Activated B cell treated with CpG ODN at 0.5 μM for 24 hours (primary cell): ENCODE results near the gene MINDY4B. TPM values are rescaled to one million over a fixed set of nuclear protein-coding genes. Genes with fewer than 3 reads are reported as not detected.

ENCODE experiments used
- ATAC-seq: fragments of 200-7000 bp; cut with Tn5 transposase; one replicate; pipeline ENCODE4 v1.10.0; 2021; ENCODE audit warnings: low read depth, mild to moderate bottlenecking, moderate library complexity
- CTCF ChIA-PET: fragments of 350-600 bp; sonication (Branson Sonifier 250); formaldehyde crosslinking; loops from one replicate; lab custom pipeline; 2021; ENCODE audit warnings: antibody characterized with exemption; lab: Charles Lee
- POLR2A ChIA-PET: fragments of 350-600 bp; sonication (Branson Sonifier 250); formaldehyde crosslinking; loops from one replicate; lab custom pipeline; 2021; ENCODE audit warnings: antibody characterized with exemption; lab: Charles Lee
- DNase-seq: peaks from one replicate; pipeline ENCODE4 v3.0.0; 2022
- H3K27ac Mint-ChIP-seq: one replicate; pipeline ENCODE4 v1.8.0; 2020; ENCODE audit warnings: mixed read lengths
- H3K27me3 Mint-ChIP-seq: one replicate; pipeline ENCODE4 v1.8.0; 2021; ENCODE audit warnings: mixed read lengths
- H3K36me3 Mint-ChIP-seq: one replicate; pipeline ENCODE4 v1.8.0; 2021; ENCODE audit warnings: low read depth, mixed read lengths
- H3K4me1 Mint-ChIP-seq: one replicate; pipeline ENCODE4 v1.8.0; 2021; ENCODE audit warnings: mixed read lengths
- H3K4me3 Mint-ChIP-seq: one replicate; pipeline ENCODE4 v1.8.0; 2020; ENCODE audit warnings: mild to moderate bottlenecking, mixed read lengths
- H3K9me3 Mint-ChIP-seq: one replicate; pipeline ENCODE4 v1.8.0; 2020; ENCODE audit warnings: mixed read lengths
- CTCF ChIP-seq: fragments of 200-600 bp; IDR thresholded peaks from one replicate; pipeline ENCODE4 v1.8.0; 2022; ENCODE audit warnings: antibody characterized with exemption, mild to moderate bottlenecking
- intact Hi-C: fragments of 100-400 bp; cut with micrococcal nuclease; formaldehyde crosslinking; loops from one replicate; pipeline ENCODE4 v1.15.1; 2024
- total RNA-seq: library from RNA; stranded (reverse); gene quantifications from 2 replicates; pipeline ENCODE4 v1.2.3, GENCODE V29; 2022

MINDY4B gene
- total RNA-seq, 1 donor from 2014 or later, result not detected

- intact Hi-C loops, result loop anchor here (1.0 to 5.0 kb wide), 4 partner anchors 160 to 358 kb away; partner anchors contain the start of gene MED12L
- Mint-ChIP-seq H3K4me1 (peaks cover 9% of the 10 kb centered on the region), H3K4me3 (peak overlapping the region; percentile 75), H3K9me3 (no peaks in the 10 kb centered on the region), H3K27me3 (peaks cover 12% of the 10 kb centered on the region), H3K27ac (no peak overlapping the region), H3K36me3 (no peaks in the 10 kb centered on the region)
- ChIA-PET CTCF (interaction anchor here (0.9 to 2.1 kb wide), 4 partner anchors 8 to 357 kb away, joined by 3 to 17 read pairs (median 4); no protein-coding TSS in a partner anchor), POLR2A (no interaction called here)
- DNase-seq, result peak; percentile 46
- TF ChIP-seq CTCF, result no peak
- ATAC-seq, result peak; percentile 84
These were observed 20.5 kb upstream of the MINDY4B start for GRCh38 chr3:150925751-150926201.

DNA sequence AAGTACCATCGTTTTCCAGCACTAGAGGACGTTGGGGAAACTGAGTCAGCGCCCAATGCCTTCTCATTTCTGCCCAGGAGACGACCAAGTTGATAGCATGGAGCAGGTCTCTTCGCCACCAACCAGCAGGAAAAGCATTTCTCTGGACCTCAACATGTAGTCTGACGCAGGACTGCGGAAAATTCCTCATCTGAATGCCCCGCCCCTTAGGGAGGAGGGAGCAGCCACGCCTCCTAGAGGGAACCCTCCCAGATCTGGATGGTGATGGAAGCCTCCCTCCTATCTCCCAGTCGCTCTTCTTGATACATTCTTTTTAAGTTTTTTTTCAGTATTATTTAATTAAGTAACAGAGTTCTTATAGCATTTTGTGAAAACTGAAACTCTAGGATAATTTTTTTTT, 17.4 kb upstream of the MINDY4B start:
- Mint-ChIP-seq H3K4me3 (no peak overlapping the region), H3K36me3 (no peaks in the 10 kb centered on the region), H3K27ac (no peak overlapping the region), H3K27me3 (peaks cover 17% of the 10 kb centered on the region), H3K9me3 (no peaks in the 10 kb centered on the region), H3K4me1 (peaks cover 9% of the 10 kb centered on the region)
- ChIA-PET POLR2A (no interaction called here), CTCF (no interaction called here)
- no peak for DNase-seq
- no peak for ATAC-seq
- intact Hi-C loops, result loop anchor here (5.0 kb wide), 1 partner anchor 155 kb away; no protein-coding TSS in a partner anchor
- TF ChIP-seq CTCF, result no peak

DNA sequence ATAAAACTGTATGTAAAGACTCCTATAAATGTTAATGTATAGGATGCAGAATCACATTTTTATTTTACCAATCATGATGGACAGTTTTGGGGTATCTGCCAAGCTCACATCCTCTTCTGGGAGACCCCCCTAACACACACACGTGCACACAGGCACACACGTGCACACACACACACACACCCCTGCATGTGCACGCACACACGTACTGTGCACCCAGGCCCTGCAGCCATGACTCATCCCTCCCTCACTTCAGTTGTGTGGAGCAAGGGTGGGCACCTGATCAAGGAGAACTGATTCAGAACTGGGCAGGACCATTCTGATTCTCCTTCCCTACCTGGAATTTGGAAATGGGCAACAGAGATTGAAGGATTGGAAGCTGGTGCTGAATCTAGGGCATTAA, 16.0 kb upstream of the MINDY4B start:
- ChIA-PET CTCF (no interaction called here), POLR2A (no interaction called here)
- H3K27me3 Mint-ChIP-seq, result peaks cover 17% of the 10 kb centered on the region
- H3K4me3 Mint-ChIP-seq, result no peak overlapping the region
- no peak overlapping the region for H3K27ac Mint-ChIP-seq
- no peaks in the 10 kb centered on the region for H3K36me3 Mint-ChIP-seq
- TF ChIP-seq CTCF, result no peak
- DNase-seq (no peak), ATAC-seq (no peak)
- no peaks in the 10 kb centered on the region for H3K9me3 Mint-ChIP-seq
- intact Hi-C loops, result loop anchor here (5.0 kb wide), 1 partner anchor 156 kb away; no protein-coding TSS in a partner anchor
- peaks cover 9% of the 10 kb centered on the region for H3K4me1 Mint-ChIP-seq

DNA sequence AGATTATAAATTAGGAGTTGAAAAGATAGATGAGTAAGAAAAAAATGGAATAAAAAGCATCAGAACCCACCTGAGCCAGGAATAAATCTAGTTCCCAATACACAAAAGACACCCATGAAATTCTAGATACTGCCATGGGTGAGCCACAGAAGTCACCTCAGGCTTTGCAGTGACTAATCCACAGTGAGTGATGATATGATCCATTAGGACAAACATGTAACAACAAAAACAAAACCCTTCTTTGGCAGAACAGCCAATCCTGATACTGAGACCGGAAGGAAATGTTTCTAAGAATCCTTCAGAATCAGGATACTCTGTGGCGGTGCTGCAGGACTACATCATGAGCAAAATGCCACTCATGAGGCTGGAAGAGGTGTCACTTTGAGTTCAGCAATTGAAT, 15.0 kb upstream of the MINDY4B start:
- Mint-ChIP-seq H3K4me3 (no peak overlapping the region), H3K4me1 (peaks cover 2% of the 10 kb centered on the region), H3K27me3 (peaks cover 13% of the 10 kb centered on the region), H3K9me3 (no peaks in the 10 kb centered on the region), H3K27ac (no peak overlapping the region), H3K36me3 (no peaks in the 10 kb centered on the region)
- ATAC-seq, result no peak
- TF ChIP-seq CTCF, result no peak
- no peak for DNase-seq
- ChIA-PET POLR2A (no interaction called here), CTCF (no interaction called here)
- intact Hi-C loops, result loop anchor here (5.0 kb wide), 1 partner anchor 157 kb away; no protein-coding TSS in a partner anchor

GRCh38 chr3:150917951-150918350, 12.7 kb upstream of the MINDY4B start:
- Mint-ChIP-seq H3K9me3 (no peaks in the 10 kb centered on the region), H3K27me3 (peaks cover 13% of the 10 kb centered on the region)
- POLR2A ChIA-PET, result no interaction called here

More at GRCh38 chr3:150917951-150918350, 12.7 kb upstream of the MINDY4B start:
- ATAC-seq, result no peak
- TF ChIP-seq CTCF, result no peak
- DNase-seq, result no peak
- H3K4me1 Mint-ChIP-seq, result no peaks in the 10 kb centered on the region
- H3K36me3 Mint-ChIP-seq, result no peaks in the 10 kb centered on the region
- no peak overlapping the region for H3K27ac Mint-ChIP-seq
- CTCF ChIA-PET, result no interaction called here
- intact Hi-C loops, result no loop called here
- no peak overlapping the region for H3K4me3 Mint-ChIP-seq
